GM12878 (cell line): ENCODE data around the gene CDCP2. TPM values are rescaled to one million over a fixed set of nuclear protein-coding genes. Genes with fewer than 3 reads are reported as not detected.

Experiments used
- ATAC-seq: fragments of 200-7000 bp; cut with Tn5 transposase; 3 replicates; pipeline ENCODE4 v1.9.1; 2020; ENCODE audit warnings: mild to moderate bottlenecking, moderate library complexity
- BruUV-seq: library from RNA; stranded (reverse); fragments of 400-500 nt; replicated peaks from 2 replicates; lab custom pipeline; 2021; lab: Mats Ljungman, UMichigan
- CTCF ChIA-PET: fragments of 300-600 bp; sonication (Branson Sonifier 250); formaldehyde crosslinking; extraction: SDS; loops from one replicate; lab custom pipeline; 2021; ENCODE audit warnings: inconsistent platforms; lab: Yijun Ruan, JAX
- POLR2A ChIA-PET: fragments of 350-600 bp; formaldehyde crosslinking; extraction: SDS; loops from one replicate; lab custom pipeline; 2021; ENCODE audit warnings: inconsistent platforms; lab: Charles Lee
- RAD21 ChIA-PET: fragments of 300-600 bp; sonication (Branson Sonifier 250); formaldehyde crosslinking; loops from one replicate; lab custom pipeline; 2023; ENCODE audit warnings: antibody characterized with exemption; ENCODE audit not compliant: unreplicated experiment; lab: Charles Lee
- SMC1A ChIA-PET: fragments of 300-600 bp; sonication (Branson Sonifier 250); formaldehyde crosslinking; loops from one replicate; lab custom pipeline; 2023; ENCODE audit not compliant: unreplicated experiment, uncharacterized antibody; lab: Charles Lee
- DNase-seq: peaks from one replicate; pipeline ENCODE4 v3.0.0-alpha.2; 2011; ENCODE audit warnings: low read depth, low spot score
- FAIRE-seq: peaks from 3 replicates; lab custom pipeline; 2011; peaks lifted over from hg19 to GRCh38; lab: Jason Lieb, UNC
- H2AFZ ChIP-seq: 2 replicates; pipeline ENCODE4 v1.6.0; 2011; ENCODE audit warnings: low read depth, low read length, control low read depth; ENCODE audit not compliant: control insufficient read depth
- H3K27ac ChIP-seq: 2 replicates; pipeline ENCODE4 v1.5.1; 2011; ENCODE audit warnings: control low read depth; ENCODE audit not compliant: control insufficient read depth, insufficient read depth
- H3K27me3 ChIP-seq, 2 experiments: replicated peaks in 1 of 2; 2 replicates each; pipeline versions ENCODE4 v1.6.0 to v1.6.1; 2011; ENCODE audit warnings: low read length in 1 of 2; ENCODE audit not compliant: control insufficient read depth in 2 of 2, insufficient read depth in 2 of 2
- H3K36me3 ChIP-seq, 2 experiments: 2 replicates each; pipeline ENCODE4 v1.5.1; 2011; ENCODE audit warnings: low read length in 1 of 2; ENCODE audit not compliant: control insufficient read depth in 2 of 2, insufficient read depth in 2 of 2
- H3K4me1 ChIP-seq: 2 replicates; pipeline ENCODE4 v1.6.1; 2011; ENCODE audit warnings: mild to moderate bottlenecking, low read length, moderate library complexity, mixed read lengths; ENCODE audit not compliant: control insufficient read depth, insufficient read depth
- H3K4me2 ChIP-seq: 2 replicates; pipeline ENCODE4 v1.6.0; 2011; ENCODE audit warnings: control low read depth; ENCODE audit not compliant: control insufficient read depth, insufficient read depth
- H3K4me3 ChIP-seq: fragments of 200-600 bp; sonication (generic); 2 replicates; pipeline ENCODE4 v1.5.1; 2016
- H3K79me2 ChIP-seq: 2 replicates; pipeline ENCODE4 v1.6.0; 2011; ENCODE audit warnings: low read length; ENCODE audit not compliant: control insufficient read depth, insufficient read depth
- H3K9ac ChIP-seq: 2 replicates; pipeline ENCODE4 v1.8.0; 2011; ENCODE audit warnings: low read length, control low read depth, mixed read lengths; ENCODE audit not compliant: control insufficient read depth, insufficient read depth
- H3K9me3 ChIP-seq: replicated peaks from 3 replicates; pipeline ENCODE4 v1.5.1; 2011; ENCODE audit warnings: mild to moderate bottlenecking, low read length; ENCODE audit not compliant: control insufficient read depth, insufficient read depth
- H4K20me1 ChIP-seq: 2 replicates; pipeline ENCODE4 v1.6.0; 2011; ENCODE audit not compliant: control insufficient read depth, insufficient read depth
- ATF7 ChIP-seq: fragments of 450-650 bp; IDR thresholded peaks from 2 replicates; pipeline ENCODE4 v1.6.1; 2016; ENCODE audit warnings: low read depth, mild to moderate bottlenecking
- BCL11A ChIP-seq: IDR thresholded peaks from 2 replicates; pipeline ENCODE4 v1.6.1; 2011; ENCODE audit warnings: low read depth, low read length
- BHLHE40 ChIP-seq, 2 experiments: fragments of 450-650 bp in 1 of 2; IDR thresholded peaks; 2 replicates each; pipeline ENCODE4 v1.6.1; 2011 to 2017; ENCODE audit warnings: low read depth in 2 of 2, borderline replicate concordance in 1 of 2, improper control_type of control experiment in 1 of 2, low read length in 1 of 2, mild to moderate bottlenecking in 1 of 2
- EED ChIP-seq: sonication (generic); IDR thresholded peaks from 2 replicates; pipeline ENCODE4 v1.6.1; 2016; ENCODE audit warnings: antibody characterized with exemption, low read depth
- NR2C2 ChIP-seq: IDR thresholded peaks from 2 replicates; pipeline ENCODE4 v1.6.1; 2011; ENCODE audit warnings: borderline replicate concordance, low read depth; ENCODE audit not compliant: control insufficient read depth, insufficient read length
- RAD51 ChIP-seq: fragments of 450-650 bp; IDR thresholded peaks from 2 replicates; pipeline ENCODE4 v1.6.1; 2016; ENCODE audit warnings: moderate library complexity, mild to moderate bottlenecking, inconsistent platforms
- RUNX3 ChIP-seq: IDR thresholded peaks from 2 replicates; pipeline ENCODE4 v1.6.1; 2012; ENCODE audit warnings: low read length, inconsistent platforms
- SUZ12 ChIP-seq: fragments of 200-600 bp; sonication (generic); IDR thresholded peaks from one replicate; pipeline ENCODE4 v1.6.1; 2018; ENCODE audit warnings: antibody characterized with exemption, mild to moderate bottlenecking; ENCODE audit not compliant: unreplicated experiment
- ZNF207 ChIP-seq: fragments of 450-650 bp; IDR thresholded peaks from 2 replicates; pipeline ENCODE4 v1.6.1; 2014; ENCODE audit warnings: antibody characterized with exemption, mild to moderate bottlenecking, borderline replicate concordance
- ZNF384 ChIP-seq: IDR thresholded peaks from 2 replicates; pipeline ENCODE4 v1.6.1; 2012; ENCODE audit warnings: low read depth, mild to moderate bottlenecking, low read length, improper control_type of control experiment, borderline replicate concordance
- WGBS: methylation state at CpG from one replicate; pipeline ENCODE4 v1.1.6; 2016; ENCODE audit warnings: low lambda C conversion rate; ENCODE audit not compliant: insufficient replicate concordance, insufficient coverage; ENCODE audit errors: missing lambda C conversion rate; 5-methylcytosine and 5-hydroxymethylcytosine counted together
- in situ Hi-C: fragments of 300-500 bp; cut with MboI; formaldehyde crosslinking; loops from 9 replicates; pipeline ENCODE4 v1.14.3; 2018; ENCODE audit warnings: mixed read lengths
- intact Hi-C: fragments of 100-400 bp; cut with micrococcal nuclease; formaldehyde crosslinking; loops from one replicate; pipeline ENCODE4 v1.14.2; 2022; ENCODE audit not compliant: unreplicated experiment
- polyA plus RNA-seq, 11 experiments: library from polyadenylated mRNA; depleted of rRNA in 4 of 11; unstranded in 6 of 11; stranded (reverse) in 5 of 11; fragments of >200 nt; fragmentation: Nextera tagmentation in 4 of 11; fragmentation: Illumina TruSeq in 1 of 11; extraction: Ambion mirVana in 4 of 11; extraction: Trizol in 1 of 11; gene quantifications; 1 replicate in 1 of 11; 2 replicates in 10 of 11; pipeline versions ENCODE4 v1.2.1 to v1.2.3, GENCODE V29; 2011 to 2016; ENCODE audit warnings: inconsistent platforms in 2 of 11, missing spikeins in 2 of 11, low read depth in 1 of 11
- total RNA-seq, 4 experiments: library from RNA; depleted of rRNA in 3 of 4; stranded (reverse); fragments of >200 nt in 3 of 4; fragmentation: Illumina TruSeq in 1 of 4; extraction: Trizol in 1 of 4; gene quantifications; 2 replicates each; pipeline versions ENCODE4 v1.2.1 to v1.2.3, GENCODE V29; 2013 to 2021
- TF ChIP-seq, protein P1 (sequence below): IDR thresholded peaks from 2 replicates; pipeline ENCODE4 v1.6.1; 2011; ENCODE audit warnings: mild to moderate bottlenecking, low read depth, low read length, moderate library complexity; ENCODE audit not compliant: insufficient replicate concordance

The CDCP2 gene
- total and polyA plus RNA-seq, 10 of the 15 experiments (the other 5 are each of a cell fraction or from before 2014, with no cell fraction given): 0.06 TPM; not detected in 9

DNA sequence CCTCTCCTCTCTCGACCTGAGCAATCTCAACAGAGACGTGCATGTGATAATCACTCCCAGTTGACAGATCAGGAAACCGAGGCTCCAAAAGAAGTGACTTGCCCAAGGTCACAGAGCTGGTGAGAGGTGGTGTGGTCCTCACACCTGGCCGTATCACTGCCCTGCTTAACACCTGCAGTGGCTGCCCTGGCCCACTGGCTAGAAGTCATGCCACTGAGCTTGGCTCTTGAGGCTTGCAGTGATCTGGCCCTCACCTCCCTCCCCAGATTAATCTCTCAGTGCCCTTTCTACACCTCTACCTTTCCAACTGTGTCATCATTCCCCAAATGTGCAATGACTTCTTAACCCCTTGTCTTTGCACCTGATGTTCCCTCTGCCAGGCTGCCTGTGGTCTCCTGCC, 38.8 kb downstream of the CDCP2 start:
- no peak for ATAC-seq
- H3K4me3 ChIP-seq: no peak overlapping the region
- no peaks in the 10 kb centered on the region for H3K4me1 ChIP-seq
- in situ Hi-C loops: no loop called here
- H3K27ac ChIP-seq: no peak overlapping the region
- ChIA-PET RAD21 (no interaction called here), POLR2A (interaction anchor here (0.8 to 0.9 kb wide), 2 partner anchors 24 to 894 kb away, joined by 3 to 4 read pairs; no protein-coding TSS in a partner anchor), SMC1A (interaction anchor here (0.6 to 1.1 kb wide), 2 partner anchors 54 to 293 kb away, joined by 3 read pairs; no protein-coding TSS in a partner anchor), CTCF (interaction anchor here (0.8 to 1.5 kb wide), 3 partner anchors 78 to 687 kb away, joined by 3 to 4 read pairs (median 3); partner anchors contain the start of gene TTC22)
- WGBS: 28% methylated on average over 4 of the region's 4 CpGs
- H2AFZ ChIP-seq: no peak overlapping the region
- no peaks in the 10 kb centered on the region for H3K79me2 ChIP-seq
- intact Hi-C loops: no loop called here
- no peaks in the 10 kb centered on the region for H3K36me3 ChIP-seq
- H3K9ac ChIP-seq: no peak overlapping the region
- no peak overlapping the region for H3K4me2 ChIP-seq
- H3K9me3 ChIP-seq: no peaks in the 10 kb centered on the region
- no peaks in the 10 kb centered on the region; the same call in 1 of the 2 replicates for H4K20me1 ChIP-seq
- no peaks in the 10 kb centered on the region for H3K27me3 ChIP-seq
- DNase-seq: no peak
- TF ChIP-seq, protein P1, sequence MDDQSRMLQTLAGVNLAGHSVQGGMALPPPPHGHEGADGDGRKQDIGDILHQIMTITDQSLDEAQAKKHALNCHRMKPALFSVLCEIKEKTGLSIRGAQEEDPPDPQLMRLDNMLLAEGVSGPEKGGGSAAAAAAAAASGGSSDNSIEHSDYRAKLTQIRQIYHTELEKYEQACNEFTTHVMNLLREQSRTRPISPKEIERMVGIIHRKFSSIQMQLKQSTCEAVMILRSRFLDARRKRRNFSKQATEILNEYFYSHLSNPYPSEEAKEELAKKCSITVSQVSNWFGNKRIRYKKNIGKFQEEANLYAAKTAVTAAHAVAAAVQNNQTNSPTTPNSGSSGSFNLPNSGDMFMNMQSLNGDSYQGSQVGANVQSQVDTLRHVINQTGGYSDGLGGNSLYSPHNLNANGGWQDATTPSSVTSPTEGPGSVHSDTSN: no peak
- no peak for TF ChIP-seq EED
- TF ChIP-seq BCL11A: no peak
- no peak for TF ChIP-seq ZNF207
- TF ChIP-seq SUZ12: no peak
- TF ChIP-seq RUNX3: no peak
- no peak for TF ChIP-seq BHLHE40 (IDR thresholded peaks at IDR 0.05; ENCODE audit: borderline replicate concordance in 1 of 2, low read depth in 2 of 2, low read length in 1 of 2)
- TF ChIP-seq ATF7: no peak
- no peak for TF ChIP-seq RAD51
- TF ChIP-seq NR2C2: no peak
- TF ChIP-seq ZNF384: no peak
- no TSS peak for BruUV-seq
- FAIRE-seq: no peak
